Gastrocnemius medialis (tissue), 4 donors: Measurements from ENCODE around the gene UTRN. TPM values are rescaled to one million over a fixed set of nuclear protein-coding genes. Genes with fewer than 3 reads are reported as not detected.
A peak's percentile ranks its signal among the peaks of the same experiment; 100 is the strongest.

Experiments used
- ATAC-seq, 2 donors: fragments of 150-250 bp; one replicate each; pipeline ENCODE4 v1.9.1; 2016
- DNase-seq, 2 donors: peaks; one replicate each; pipeline ENCODE4 v3.0.0-alpha.2; 2019
- H3K27ac ChIP-seq, 4 donors: fragments of 200-600 bp; sonication (generic); 1 replicate in 1 of 4; 2 replicates in 3 of 4; pipeline ENCODE4 v1.5.1; 2016 to 2018; ENCODE audit warnings: mild to moderate bottlenecking in 2 of 4, moderate library complexity in 1 of 4
- H3K27me3 ChIP-seq, 3 donors: fragments of 200-600 bp; sonication (generic) in 2 of 3; 1 replicate in 1 of 3; 2 replicates in 2 of 3; pipeline versions ENCODE4 v1.5.1 to v1.6.0; 2016 to 2019; ENCODE audit warnings: mild to moderate bottlenecking in 1 of 3, moderate library complexity in 1 of 3
- H3K36me3 ChIP-seq, 2 donors: fragments of 200-600 bp; sonication (generic) in 1 of 2; one replicate each; pipeline ENCODE4 v1.5.1; 2017 to 2018
- H3K4me1 ChIP-seq, 2 donors: fragments of 200-600 bp; sonication (generic) in 1 of 2; one replicate each; pipeline ENCODE4 v1.5.1; 2016 to 2017; ENCODE audit warnings: mild to moderate bottlenecking in 2 of 2
- H3K4me3 ChIP-seq, 4 donors: fragments of 200-600 bp; sonication (generic) in 3 of 4; 1 replicate in 1 of 4; 2 replicates in 3 of 4; pipeline ENCODE4 v1.5.1; 2016 to 2019; ENCODE audit warnings: mild to moderate bottlenecking in 2 of 4
- H3K9me3 ChIP-seq, 3 donors: fragments of 200-600 bp; sonication (generic) in 2 of 3; 1 replicate in 1 of 3; 2 replicates in 2 of 3; pipeline ENCODE4 v1.5.1; 2016 to 2019
- CTCF ChIP-seq, 5 experiments: fragments of 450-650 bp in 3 of 5; fragments of 200-600 bp in 2 of 5; sonication (generic) in 2 of 5; IDR thresholded peaks in 4 of 5; conservative IDR thresholded peaks in 1 of 5; 1 replicate in 4 of 5; 2 replicates in 1 of 5; pipeline ENCODE4 v1.5.1; 2016 to 2019; ENCODE audit warnings: antibody characterized with exemption in 5 of 5, mild to moderate bottlenecking in 3 of 5, moderate library complexity in 3 of 5
- POLR2A ChIP-seq, 2 donors: fragments of 450-650 bp; IDR thresholded peaks; one replicate each; pipeline ENCODE4 v1.6.1; 2017; ENCODE audit warnings: antibody characterized with exemption in 2 of 2, mild to moderate bottlenecking in 2 of 2, moderate library complexity in 2 of 2
- in situ Hi-C, 4 donors: fragments of 200-750 bp; cut with MboI; loops; one replicate each; pipeline versions ENCODE4 v1.15.0 to v1.8.0; 2017; ENCODE audit warnings: low sequenced_read_pairs in 4 of 4
- intact Hi-C: fragments of 100-400 bp; cut with DNase I; formaldehyde crosslinking; loops from one replicate; pipeline ENCODE4 v1.15.1; 2023; ENCODE audit warnings: low total_unique reads
- total RNA-seq, 4 donors: library from RNA; depleted of rRNA; stranded (reverse); fragments of >200 nt; gene quantifications; one replicate each; pipeline versions ENCODE4 v1.1.0 to v1.2.3, GENCODE V29; 2016

UTRN gene
- 10 to 100 TPM; 24.1 to 66.3 (median 40.1) TPM for total RNA-seq

- ATAC-seq: peak; percentile 75 to 76
- peaks cover 15 to 21% of the 10 kb centered on the region in 2 donors for H3K4me1 ChIP-seq
- TF ChIP-seq POLR2A (IDR thresholded peaks at IDR 0.05): peak; percentile 59 to 75
- peak in 1 of 5 experiments; percentile 18 for TF ChIP-seq CTCF (IDR thresholded peaks at IDR 0.05 in 4 of 5, conservative IDR thresholded peaks at IDR 0.05 in 1 of 5)
- peak within 1 kb of the TSS; percentile 90 to 96 (median 92) for H3K27ac ChIP-seq
- in situ Hi-C loops (loop anchor here in 2 of 4 donors (5.0 to 10.0 kb wide), 3 partner anchors 68 to 200 kb away; no protein-coding TSS in a partner anchor), intact Hi-C loops (loop anchor here (1.0 to 5.0 kb wide), 3 partner anchors 19 to 192 kb away; no protein-coding TSS in a partner anchor)
- peak within 1 kb of the TSS; percentile 72 to 99 (median 82) for H3K4me3 ChIP-seq
- no peaks in the 10 kb centered on the region for H3K36me3 ChIP-seq
- peak; percentile 56 to 67 for DNase-seq
- H3K9me3 ChIP-seq: no peaks in the 10 kb centered on the region
- H3K27me3 ChIP-seq: no peaks in the 10 kb centered on the region
Measured at GRCh38 chr6:144284783-144285547, at the start of gene UTRN. Gene UTRN, plus strand, starts transcription at chr6:144285335. Its CDS starts 6,494 bp downstream, at chr6:144291829.

DNA sequence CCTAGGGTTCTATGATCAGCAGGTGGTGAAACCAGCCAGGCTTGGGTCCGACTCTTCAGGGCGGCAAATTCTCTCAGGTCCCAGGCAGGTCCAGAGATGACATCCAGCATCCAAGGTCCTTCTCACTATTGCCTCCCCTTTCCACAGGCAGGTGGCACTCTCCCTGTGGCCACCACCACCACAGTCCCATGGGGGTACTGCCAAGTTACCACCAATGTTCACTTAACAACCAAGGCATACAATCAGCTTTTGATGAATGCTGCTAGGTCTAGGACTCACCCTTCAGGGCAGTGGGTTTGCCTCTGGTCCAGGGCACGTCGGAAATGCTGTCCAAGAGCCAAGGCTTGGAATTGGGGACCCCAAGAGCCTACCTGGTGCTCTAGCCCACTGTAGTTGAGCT is 40.4 kb upstream of the UTRN start:
- Histone ChIP-seq H3K27me3 (no peaks in the 10 kb centered on the region), H3K4me1 (no peaks in the 10 kb centered on the region), H3K9me3 (peaks cover 0 to 3% (median 0%) of the 10 kb centered on the region in 3 donors), H3K4me3 (no peak overlapping the region), H3K27ac (no peak overlapping the region), H3K36me3 (no peaks in the 10 kb centered on the region)
- ATAC-seq (no peak), DNase-seq (no peak)
- intact Hi-C loops (no loop called here), in situ Hi-C loops (no loop called here)
- TF ChIP-seq CTCF (IDR thresholded peaks at IDR 0.05 in 4 of 5, conservative IDR thresholded peaks at IDR 0.05 in 1 of 5) (no peak), POLR2A (IDR thresholded peaks at IDR 0.05) (no peak)

DNA sequence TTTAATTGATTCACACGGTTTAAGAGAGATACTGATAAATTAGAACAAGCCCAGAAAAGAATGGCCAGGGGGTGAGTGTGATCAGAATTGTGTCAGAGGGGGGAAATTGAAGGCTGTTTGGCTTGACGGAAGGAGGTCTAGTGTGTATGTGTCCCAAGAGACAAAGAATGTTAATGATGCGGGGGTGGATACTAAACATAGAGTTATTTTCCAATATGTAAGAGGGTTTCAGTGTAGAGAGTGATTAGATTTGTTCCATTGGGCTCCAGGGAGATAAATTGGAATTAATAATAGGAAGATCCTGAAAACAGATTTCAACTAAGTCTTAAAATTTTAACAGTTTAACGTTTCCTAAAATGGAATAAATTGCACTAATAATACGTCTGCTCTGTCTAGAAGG is 38.1 kb upstream of the UTRN start:
- intact Hi-C loops: no loop called here

GRCh38 chr6:144248003-144248402 is 37.1 kb upstream of the UTRN start:
- TF ChIP-seq CTCF (IDR thresholded peaks at IDR 0.05 in 4 of 5, conservative IDR thresholded peaks at IDR 0.05 in 1 of 5): no peak
- no peak for TF ChIP-seq POLR2A (IDR thresholded peaks at IDR 0.05)
- ATAC-seq: no peak
- DNase-seq: no peak
- H3K27me3 ChIP-seq: no peaks in the 10 kb centered on the region
- peaks cover 0 to 3% (median 0%) of the 10 kb centered on the region in 3 donors for H3K9me3 ChIP-seq
- intact Hi-C loops: no loop called here
- H3K4me1 ChIP-seq: no peaks in the 10 kb centered on the region
- in situ Hi-C loops: no loop called here
- H3K27ac ChIP-seq: no peak overlapping the region
- H3K36me3 ChIP-seq: no peaks in the 10 kb centered on the region
- no peak overlapping the region for H3K4me3 ChIP-seq

More for the DNA sequence above, 38.1 kb upstream of the UTRN start:
- H3K9me3 ChIP-seq: peaks cover 0 to 3% (median 0%) of the 10 kb centered on the region in 3 donors
- in situ Hi-C loops: no loop called here
- ATAC-seq (no peak), DNase-seq (no peak)
- H3K27me3 ChIP-seq: no peaks in the 10 kb centered on the region
- H3K4me1 ChIP-seq: no peaks in the 10 kb centered on the region
- TF ChIP-seq CTCF (IDR thresholded peaks at IDR 0.05 in 4 of 5, conservative IDR thresholded peaks at IDR 0.05 in 1 of 5) (no peak), POLR2A (IDR thresholded peaks at IDR 0.05) (no peak)
- no peak overlapping the region for H3K4me3 ChIP-seq
- H3K27ac ChIP-seq: no peak overlapping the region
- no peaks in the 10 kb centered on the region for H3K36me3 ChIP-seq
